ENCODE measurements around the gene AP3S2. TPM values are rescaled to one million over a fixed set of nuclear protein-coding genes. Genes with fewer than 3 reads are reported as not detected.
"Not testable (repeated sequence)": the region's sequence is repeated elsewhere in the genome, so short reads cannot be mapped to it uniquely, and the experiment has no call there.

The AP3S2 gene
- total RNA-seq = 100 to 1,000 TPM in 1 of 4 donors, 10 to 100 TPM in 3; 13.2 to 106 (median 63.5) TPM

DNA sequence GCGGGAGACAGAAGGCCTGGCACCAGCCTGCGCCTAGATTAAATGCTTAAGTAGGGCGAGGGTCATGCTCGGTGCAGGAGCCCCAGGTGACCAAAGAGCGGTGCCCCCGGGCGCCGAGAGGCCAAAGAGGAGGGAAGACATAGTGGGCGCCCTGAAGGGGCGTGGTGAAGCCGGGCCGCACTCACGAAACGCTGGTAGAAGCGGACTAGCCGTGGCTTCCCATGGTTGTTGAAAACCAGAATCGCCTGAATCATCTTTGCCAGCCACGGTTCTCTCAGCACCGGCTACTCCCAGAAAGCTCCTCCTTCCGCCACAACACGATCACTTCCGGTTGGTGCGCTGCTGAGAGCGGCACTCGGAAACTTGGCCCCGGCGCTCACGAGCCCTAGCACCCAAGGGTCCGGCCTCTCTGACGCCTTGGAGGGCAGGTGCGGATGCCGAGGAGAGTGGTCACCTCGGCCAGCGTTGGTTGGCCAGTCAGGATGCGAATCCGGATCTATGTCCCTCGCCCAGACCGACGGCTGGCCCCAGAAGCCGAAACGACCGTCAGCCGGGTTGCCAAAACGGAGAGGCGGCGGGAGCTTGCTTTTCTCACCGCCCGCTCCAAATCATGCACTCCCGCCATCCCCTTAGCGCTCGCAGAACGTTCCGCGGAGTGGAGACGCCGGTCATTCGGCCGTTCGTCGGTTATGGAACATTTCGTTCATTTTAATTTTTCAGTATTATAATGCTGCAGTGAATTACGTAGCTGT is at the start of gene AP3S2:
TSS of gene AP3S2 (minus strand) at position 299 of the 752 bp plus-strand sequence. CDS start at position 254, 45 bp downstream.
- TF ChIP-seq POLR2A (IDR thresholded peaks at IDR 0.05) = peak; percentile 54 to 59
- no peak for TF ChIP-seq CTCF (IDR thresholded peaks at IDR 0.05)
- Histone ChIP-seq H3K4me3 (peak within 1 kb of the TSS; percentile 66 to 87 (median 76)), H3K9me3 (no peaks in the 10 kb centered on the region), H3K36me3 (peaks cover 0 to 1% (median 0%) of the 10 kb centered on the region in 3 donors), H3K27me3 (no peaks in the 10 kb centered on the region), H3K4me1 (peaks cover 0 to 17% (median 0%) of the 10 kb centered on the region in 4 donors), H3K27ac (peak within 1 kb of the TSS; percentile 87 to 92 (median 90))
- DNase-seq = peak; percentile 87 to 95 (median 93)

DNA sequence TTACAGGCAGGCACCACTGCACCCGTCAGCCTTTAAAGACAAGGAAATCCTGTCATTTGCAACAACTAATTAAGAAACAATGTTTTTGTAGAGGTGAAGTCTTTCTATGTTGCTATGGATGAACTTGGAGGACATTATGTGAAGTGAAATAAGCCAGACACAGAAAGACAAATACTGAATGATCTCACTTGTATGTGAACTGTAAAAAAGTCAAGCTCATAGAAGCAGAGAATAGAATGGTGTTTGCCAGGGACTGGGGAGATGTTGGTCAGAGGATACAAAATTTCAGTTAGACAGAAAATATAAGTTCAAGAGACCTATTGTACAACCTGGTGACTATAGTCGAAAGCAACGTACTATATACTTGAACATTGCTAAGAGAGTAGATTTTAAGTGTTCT is 46.1 kb upstream of the AP3S2 start:
- H3K27me3 ChIP-seq = no peaks in the 10 kb centered on the region
- TF ChIP-seq POLR2A (IDR thresholded peaks at IDR 0.05) (no peak), CTCF (IDR thresholded peaks at IDR 0.05) (no peak)
- no peaks in the 10 kb centered on the region for H3K36me3 ChIP-seq
- H3K27ac ChIP-seq = no peak overlapping the region
- H3K4me3 ChIP-seq = no peak overlapping the region
- no peaks in the 10 kb centered on the region for H3K4me1 ChIP-seq
- no peaks in the 10 kb centered on the region for H3K9me3 ChIP-seq
- no peak for DNase-seq

DNA sequence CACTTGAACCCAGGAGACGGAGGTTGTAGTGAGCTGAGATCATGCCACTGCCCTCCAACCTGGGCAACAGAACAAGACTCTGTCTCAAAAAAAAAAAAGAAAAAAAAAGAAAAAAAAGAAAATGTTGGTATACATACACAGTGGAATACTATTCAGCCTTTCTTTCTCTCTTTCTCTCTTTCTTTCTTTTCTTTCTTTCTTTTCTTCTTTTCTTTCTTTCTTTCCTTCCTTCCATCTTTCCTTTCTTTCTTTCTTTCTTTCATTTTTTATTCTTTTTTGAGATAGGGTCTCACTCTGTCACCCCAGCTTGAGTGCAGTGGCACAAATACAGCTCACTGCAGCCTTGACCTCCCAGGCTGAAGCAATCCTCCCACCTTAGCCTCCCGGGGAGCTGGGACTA is 45.6 kb upstream of the AP3S2 start:
- not testable (repeated sequence) for H3K4me1 ChIP-seq, H3K4me3 ChIP-seq, H3K9me3 ChIP-seq, H3K36me3 ChIP-seq, H3K27me3 ChIP-seq, DNase-seq, H3K27ac ChIP-seq

- DNase-seq = no peak
- Histone ChIP-seq H3K9me3 (no peaks in the 10 kb centered on the region), H3K4me3 (no peak overlapping the region), H3K4me1 (no peaks in the 10 kb centered on the region), H3K27me3 (no peaks in the 10 kb centered on the region), H3K27ac (no peak overlapping the region), H3K36me3 (no peaks in the 10 kb centered on the region)
- TF ChIP-seq POLR2A (IDR thresholded peaks at IDR 0.05) (no peak), CTCF (IDR thresholded peaks at IDR 0.05) (no peak)
Observed at GRCh38 chr15:89937365-89938350, 43.9 kb upstream of the AP3S2 start.

DNA sequence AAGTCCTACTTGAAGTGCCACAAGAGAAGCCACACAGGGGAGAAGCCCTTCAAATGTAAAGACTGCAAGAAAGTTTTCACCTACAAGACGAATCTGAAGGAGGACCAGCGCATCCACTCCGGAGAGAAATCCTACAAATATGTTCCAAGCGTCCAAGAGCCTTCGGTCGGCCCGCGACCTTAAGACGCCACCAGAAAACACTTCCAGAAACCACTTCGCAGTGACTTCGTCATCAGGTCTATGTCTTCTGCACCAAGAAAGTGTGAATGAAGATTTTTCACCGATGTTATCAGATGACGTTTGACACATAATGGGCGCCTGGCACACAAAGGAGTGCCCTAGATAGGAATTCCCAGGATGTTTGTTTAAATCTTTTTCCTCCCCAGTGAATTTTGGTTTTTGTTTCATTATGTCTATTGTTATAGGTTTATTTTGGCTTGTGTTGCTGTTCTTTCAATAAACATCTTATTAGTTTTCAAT is 43.0 kb upstream of the AP3S2 start:
- DNase-seq = no peak
- no peaks in the 10 kb centered on the region for H3K4me1 ChIP-seq
- no peaks in the 10 kb centered on the region for H3K27me3 ChIP-seq
- H3K36me3 ChIP-seq = no peaks in the 10 kb centered on the region
- H3K4me3 ChIP-seq = no peak overlapping the region
- H3K9me3 ChIP-seq = no peaks in the 10 kb centered on the region
- H3K27ac ChIP-seq = no peak overlapping the region
- TF ChIP-seq CTCF (IDR thresholded peaks at IDR 0.05) (no peak), POLR2A (IDR thresholded peaks at IDR 0.05) (no peak)

Data from Peyer's patch (tissue), 4 donors.